ENCODE results near the gene CERS3. TPM values are rescaled to one million over a fixed set of nuclear protein-coding genes. Genes with fewer than 3 reads are reported as not detected.

Gene CERS3
- total RNA-seq, 1 donor from 2014 or later: 0.16 TPM

- no peak for DNase-seq (ENCODE audit: low spot score)
- Mint-ChIP-seq H3K36me3 (ENCODE audit: low read depth) (peaks cover 48% of the 10 kb centered on the region), H3K27me3 (ENCODE audit: insufficient read depth) (no peaks in the 10 kb centered on the region), H3K27ac (no peak overlapping the region), H3K4me1 (ENCODE audit: low read depth) (no peaks in the 10 kb centered on the region), H3K4me3 (no peak overlapping the region), H3K9me3 (no peaks in the 10 kb centered on the region)
- intact Hi-C loops (cut with micrococcal nuclease): no loop called here
Observed at GRCh38 chr15:100553468-100553867, 24.7 kb upstream of the CERS3 start.

DNA sequence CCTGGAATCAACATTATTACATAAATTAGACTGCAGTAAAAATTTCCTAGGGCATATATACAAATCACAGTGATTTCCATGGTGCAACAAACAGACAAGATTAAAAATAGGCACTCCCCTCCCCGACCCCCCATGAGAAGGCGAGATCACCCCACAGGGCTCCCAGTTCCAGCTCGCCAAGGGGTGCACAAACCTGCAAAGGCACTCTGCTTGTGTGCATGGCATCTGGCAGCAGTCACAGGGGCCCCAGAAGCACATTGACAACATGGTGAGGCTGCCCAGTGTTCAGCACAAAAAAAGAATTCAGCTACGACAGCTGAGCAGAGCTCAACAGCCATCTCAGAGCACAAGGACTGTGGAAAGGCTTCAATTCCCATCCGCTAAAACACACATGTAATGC is 19.2 kb upstream of the CERS3 start:
- Mint-ChIP-seq H3K4me3 (no peak overlapping the region), H3K9me3 (no peaks in the 10 kb centered on the region), H3K27me3 (ENCODE audit: insufficient read depth) (no peaks in the 10 kb centered on the region), H3K4me1 (ENCODE audit: low read depth) (peaks cover 4% of the 10 kb centered on the region), H3K36me3 (ENCODE audit: low read depth) (peaks cover 16% of the 10 kb centered on the region), H3K27ac (no peak overlapping the region)
- intact Hi-C loops (cut with micrococcal nuclease): no loop called here
- no peak for DNase-seq (ENCODE audit: low spot score)

- DNase-seq (ENCODE audit: low spot score): no peak
- intact Hi-C loops (cut with micrococcal nuclease): no loop called here
- H3K9me3 Mint-ChIP-seq: peaks cover 1% of the 10 kb centered on the region
- H3K27me3 Mint-ChIP-seq (ENCODE audit: insufficient read depth): no peaks in the 10 kb centered on the region
- H3K36me3 Mint-ChIP-seq (ENCODE audit: low read depth): no peaks in the 10 kb centered on the region
- H3K4me3 Mint-ChIP-seq: no peak overlapping the region
- H3K4me1 Mint-ChIP-seq (ENCODE audit: low read depth): peaks cover 4% of the 10 kb centered on the region
- H3K27ac Mint-ChIP-seq: no peak overlapping the region
Observed at GRCh38 chr15:100544946-100545345, 16.2 kb upstream of the CERS3 start.

DNA sequence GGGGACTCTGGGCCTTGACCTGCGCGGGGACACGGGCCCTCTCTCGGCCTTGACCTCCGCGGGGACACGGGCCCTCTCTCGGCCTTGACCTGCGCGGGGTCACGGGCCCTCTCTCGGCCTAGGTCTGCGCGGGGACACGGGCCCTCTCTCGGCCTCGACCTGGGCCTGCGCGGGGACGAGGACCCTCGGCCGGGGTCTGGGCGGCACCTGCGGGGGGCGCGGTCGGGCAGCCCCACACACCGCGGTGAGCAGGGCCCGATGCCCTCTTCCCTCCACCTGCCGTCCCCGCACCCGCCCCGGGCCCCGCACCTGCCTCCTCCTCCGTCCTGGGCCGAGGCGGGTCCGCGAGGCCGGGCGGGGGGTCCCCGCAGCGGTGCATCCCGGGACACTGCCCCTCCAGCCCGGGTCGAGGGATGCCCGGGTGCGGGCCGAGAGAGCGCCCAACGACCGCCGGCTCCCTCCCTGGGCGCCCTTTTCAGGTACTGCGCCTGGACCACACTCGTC is 15.6 kb upstream of the CERS3 start:
- Mint-ChIP-seq H3K27me3 (ENCODE audit: insufficient read depth) (no peaks in the 10 kb centered on the region), H3K4me3 (no peak overlapping the region), H3K36me3 (ENCODE audit: low read depth) (no peaks in the 10 kb centered on the region), H3K27ac (no peak overlapping the region), H3K9me3 (peaks cover 5% of the 10 kb centered on the region), H3K4me1 (ENCODE audit: low read depth) (peaks cover 4% of the 10 kb centered on the region)
- DNase-seq (ENCODE audit: low spot score): no peak
- intact Hi-C loops (cut with micrococcal nuclease): no loop called here

DNA sequence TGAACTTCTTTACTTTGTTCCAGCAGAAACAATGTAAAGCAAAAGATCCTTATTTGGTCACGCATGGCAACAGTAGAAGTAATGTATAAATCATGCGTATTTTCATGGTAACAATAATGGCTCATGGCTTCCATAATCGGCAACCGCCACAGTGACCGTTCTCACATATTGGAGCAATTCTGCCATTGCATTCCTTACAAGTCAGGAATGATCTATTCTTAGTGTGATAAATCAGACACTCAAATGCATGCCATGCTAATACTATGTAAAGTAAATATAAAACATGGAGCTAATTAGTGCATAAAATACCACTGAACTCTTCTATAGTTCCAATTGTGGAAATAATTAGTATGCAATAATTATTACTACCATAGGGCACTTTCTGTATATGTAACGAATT is 13.5 kb upstream of the CERS3 start:
- H3K9me3 Mint-ChIP-seq: peaks cover 15% of the 10 kb centered on the region
- H3K36me3 Mint-ChIP-seq (ENCODE audit: low read depth): peaks cover under 1% of the 10 kb centered on the region
- no peaks in the 10 kb centered on the region for H3K27me3 Mint-ChIP-seq (ENCODE audit: insufficient read depth)
- DNase-seq (ENCODE audit: low spot score): no peak
- no peak overlapping the region for H3K4me3 Mint-ChIP-seq
- peaks cover 4% of the 10 kb centered on the region for H3K4me1 Mint-ChIP-seq (ENCODE audit: low read depth)
- intact Hi-C loops (cut with micrococcal nuclease): no loop called here
- no peak overlapping the region for H3K27ac Mint-ChIP-seq

GRCh38 chr15:100537331-100537730 is 8.6 kb upstream of the CERS3 start:
- H3K4me1 Mint-ChIP-seq (ENCODE audit: low read depth): no peaks in the 10 kb centered on the region
- peaks cover 2% of the 10 kb centered on the region for H3K27me3 Mint-ChIP-seq (ENCODE audit: insufficient read depth)
- no peak for DNase-seq (ENCODE audit: low spot score)
- no peak overlapping the region for H3K27ac Mint-ChIP-seq
- intact Hi-C loops (cut with micrococcal nuclease): no loop called here
- H3K9me3 Mint-ChIP-seq: peaks cover 17% of the 10 kb centered on the region
- peaks cover 3% of the 10 kb centered on the region for H3K36me3 Mint-ChIP-seq (ENCODE audit: low read depth)
- H3K4me3 Mint-ChIP-seq: no peak overlapping the region

GRCh38 chr15:100536733-100537132 is 8.0 kb upstream of the CERS3 start:
- Mint-ChIP-seq H3K27me3 (ENCODE audit: insufficient read depth) (peaks cover 5% of the 10 kb centered on the region), H3K27ac (no peak overlapping the region), H3K9me3 (peaks cover 17% of the 10 kb centered on the region), H3K4me1 (ENCODE audit: low read depth) (no peaks in the 10 kb centered on the region), H3K36me3 (ENCODE audit: low read depth) (peaks cover 3% of the 10 kb centered on the region), H3K4me3 (no peak overlapping the region)
- no peak for DNase-seq (ENCODE audit: low spot score)
- intact Hi-C loops (cut with micrococcal nuclease): no loop called here

DNA sequence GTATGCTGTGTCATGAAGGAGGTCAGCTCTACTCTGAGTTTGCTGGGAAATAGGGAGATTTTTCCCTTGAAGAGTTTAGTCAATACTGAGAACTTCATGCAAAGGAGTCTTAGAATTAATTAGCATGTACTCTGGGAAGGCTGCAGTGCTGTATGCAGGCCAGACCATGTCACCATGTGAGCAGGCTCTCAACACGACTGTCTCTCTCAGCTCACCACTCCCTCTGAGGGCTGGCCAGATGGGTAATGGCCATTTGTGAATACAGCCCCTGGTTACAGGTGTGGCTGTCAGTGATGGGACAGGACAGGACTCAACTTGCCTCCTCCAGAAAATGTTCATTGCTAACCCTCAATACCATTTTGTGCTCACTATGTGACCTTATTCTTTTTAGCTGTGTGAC is 5.1 kb upstream of the CERS3 start:
- peaks cover 8% of the 10 kb centered on the region for H3K4me1 Mint-ChIP-seq (ENCODE audit: low read depth)
- intact Hi-C loops (cut with micrococcal nuclease): no loop called here
- DNase-seq (ENCODE audit: low spot score): no peak

DNA sequence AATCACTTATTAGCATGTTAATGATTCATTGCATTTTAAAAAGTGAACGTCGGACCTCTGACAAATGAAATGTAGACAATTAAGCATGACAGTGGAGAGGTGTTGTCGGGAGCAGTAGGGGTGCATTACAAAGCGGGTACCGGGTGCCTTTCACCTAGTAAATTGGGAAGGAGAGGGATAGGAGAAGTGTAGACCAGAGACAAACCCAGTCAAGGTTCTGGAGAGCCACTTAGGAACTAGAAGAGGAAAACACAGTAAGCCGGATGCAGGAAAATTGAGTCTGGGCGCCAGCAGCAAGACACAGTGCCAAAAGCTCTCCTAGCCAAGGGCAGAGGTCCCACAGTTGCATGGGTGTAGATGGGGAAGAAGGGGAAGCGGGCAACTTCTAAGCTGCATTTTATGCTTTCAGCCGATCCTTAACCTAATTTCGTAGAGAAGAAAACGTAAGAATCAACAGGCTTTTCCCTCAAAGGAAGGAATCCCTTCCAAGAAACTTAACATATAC is 3.1 kb upstream of the CERS3 start:
- DNase-seq (ENCODE audit: low spot score): no peak
- no peak overlapping the region for H3K4me3 Mint-ChIP-seq
- H3K27ac Mint-ChIP-seq: no peak overlapping the region
- H3K9me3 Mint-ChIP-seq: no peaks in the 10 kb centered on the region
- H3K4me1 Mint-ChIP-seq (ENCODE audit: low read depth): peaks cover 8% of the 10 kb centered on the region
- H3K27me3 Mint-ChIP-seq (ENCODE audit: insufficient read depth): peaks cover 8% of the 10 kb centered on the region
- intact Hi-C loops (cut with micrococcal nuclease): no loop called here
- H3K36me3 Mint-ChIP-seq (ENCODE audit: low read depth): peaks cover 2% of the 10 kb centered on the region

More for the DNA sequence above, 5.1 kb upstream of the CERS3 start:
- H3K27ac Mint-ChIP-seq: no peak overlapping the region
- H3K9me3 Mint-ChIP-seq: peaks cover 7% of the 10 kb centered on the region
- no peak overlapping the region for H3K4me3 Mint-ChIP-seq
- peaks cover 8% of the 10 kb centered on the region for H3K27me3 Mint-ChIP-seq (ENCODE audit: insufficient read depth)
- H3K36me3 Mint-ChIP-seq (ENCODE audit: low read depth): peaks cover 3% of the 10 kb centered on the region

GRCh38 chr15:100531204-100531603 is 2.5 kb upstream of the CERS3 start:
- Mint-ChIP-seq H3K27me3 (ENCODE audit: insufficient read depth) (peaks cover 8% of the 10 kb centered on the region), H3K4me3 (no peak overlapping the region), H3K27ac (no peak overlapping the region), H3K9me3 (no peaks in the 10 kb centered on the region), H3K36me3 (ENCODE audit: low read depth) (peaks cover 2% of the 10 kb centered on the region), H3K4me1 (ENCODE audit: low read depth) (peaks cover 8% of the 10 kb centered on the region)
- DNase-seq (ENCODE audit: low spot score): no peak
- intact Hi-C loops (cut with micrococcal nuclease): no loop called here

GRCh38 chr15:100529556-100529955 is 806 bp upstream of the CERS3 start:
- no peak for DNase-seq (ENCODE audit: low spot score)
- H3K36me3 Mint-ChIP-seq (ENCODE audit: low read depth): peaks cover 2% of the 10 kb centered on the region
- peaks cover 8% of the 10 kb centered on the region for H3K4me1 Mint-ChIP-seq (ENCODE audit: low read depth)
- no peak overlapping the region for H3K27ac Mint-ChIP-seq
- H3K9me3 Mint-ChIP-seq: no peaks in the 10 kb centered on the region
- intact Hi-C loops (cut with micrococcal nuclease): no loop called here
- H3K27me3 Mint-ChIP-seq (ENCODE audit: insufficient read depth): peaks cover 6% of the 10 kb centered on the region
- no peak overlapping the region for H3K4me3 Mint-ChIP-seq

DNA sequence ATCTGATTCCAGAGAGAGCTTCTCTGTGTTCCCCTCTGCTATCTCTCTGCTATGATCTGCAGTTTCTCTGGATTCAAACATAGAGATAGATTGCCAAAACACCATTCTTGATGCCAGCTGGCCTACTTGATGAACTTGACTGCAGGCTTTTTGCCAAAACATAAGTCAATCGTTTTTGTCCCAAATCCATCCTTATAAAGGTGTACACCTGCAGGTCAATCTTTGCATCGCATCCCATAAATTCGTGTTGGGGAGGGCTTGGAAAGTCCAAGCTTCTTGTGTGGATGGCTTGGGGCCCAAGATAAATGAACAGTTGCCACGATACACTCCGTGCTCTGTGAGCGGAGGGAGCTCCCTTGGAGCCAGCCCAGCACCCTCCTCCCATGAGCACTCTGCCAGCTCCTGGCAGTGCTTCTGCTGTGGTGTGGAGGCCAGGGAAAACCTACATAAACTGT is 2.7 kb downstream of the CERS3 start:
- H3K4me1 Mint-ChIP-seq (ENCODE audit: low read depth): peaks cover 12% of the 10 kb centered on the region
- peaks cover 8% of the 10 kb centered on the region for H3K36me3 Mint-ChIP-seq (ENCODE audit: low read depth)
- H3K27me3 Mint-ChIP-seq (ENCODE audit: insufficient read depth): no peaks in the 10 kb centered on the region
- no peak overlapping the region for H3K4me3 Mint-ChIP-seq
- H3K27ac Mint-ChIP-seq: no peak overlapping the region
- H3K9me3 Mint-ChIP-seq: peaks cover 13% of the 10 kb centered on the region
- intact Hi-C loops (cut with micrococcal nuclease): no loop called here
- DNase-seq (ENCODE audit: low spot score): no peak

- H3K4me3 Mint-ChIP-seq: no peak overlapping the region
- DNase-seq (ENCODE audit: low spot score): no peak
- H3K27me3 Mint-ChIP-seq (ENCODE audit: insufficient read depth): no peaks in the 10 kb centered on the region
- no peak overlapping the region for H3K27ac Mint-ChIP-seq
- H3K4me1 Mint-ChIP-seq (ENCODE audit: low read depth): peaks cover 18% of the 10 kb centered on the region
- intact Hi-C loops (cut with micrococcal nuclease): no loop called here
- H3K36me3 Mint-ChIP-seq (ENCODE audit: low read depth): peaks cover 8% of the 10 kb centered on the region
- H3K9me3 Mint-ChIP-seq: peaks cover 13% of the 10 kb centered on the region
Observed at GRCh38 chr15:100525436-100525835, 3.3 kb downstream of the CERS3 start.

DNA sequence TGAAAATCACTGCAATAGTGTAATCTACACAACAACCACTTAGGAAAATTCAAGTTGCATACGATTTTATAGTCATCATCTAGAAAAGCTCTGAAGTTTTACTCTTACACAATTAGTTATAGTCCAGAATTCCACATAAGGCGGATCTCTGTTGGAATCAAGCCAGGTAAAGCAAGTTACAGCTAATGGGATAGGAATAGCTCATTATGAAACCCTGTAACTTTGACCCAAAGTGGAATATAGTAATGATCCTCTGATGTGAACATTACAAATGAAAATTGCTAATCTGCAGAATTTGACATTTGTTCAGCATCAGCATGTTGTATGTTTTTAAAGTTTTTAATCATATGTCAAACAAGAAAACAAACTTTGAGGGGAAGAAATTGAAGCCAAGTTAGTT is 4.4 kb downstream of the CERS3 start:
- no peak for DNase-seq (ENCODE audit: low spot score)
- Mint-ChIP-seq H3K4me1 (ENCODE audit: low read depth) (peaks cover 21% of the 10 kb centered on the region), H3K4me3 (no peak overlapping the region), H3K36me3 (ENCODE audit: low read depth) (peaks cover 9% of the 10 kb centered on the region), H3K27me3 (ENCODE audit: insufficient read depth) (no peaks in the 10 kb centered on the region), H3K9me3 (peaks cover 13% of the 10 kb centered on the region), H3K27ac (no peak overlapping the region)
- intact Hi-C loops (cut with micrococcal nuclease): no loop called here
